Endometrial microvascular endothelial cells (primary cell): ENCODE results near the gene XPR1. TPM values are rescaled to one million over a fixed set of nuclear protein-coding genes. Genes with fewer than 3 reads are reported as not detected.

Experiments
- in situ Hi-C: cut with HindIII; loops from 2 replicates; pipeline ENCODE4 v1.10.0; 2017; ENCODE audit warnings: low sequenced_read_pairs, low pct_unique_long_range_greater_than_20kb; ENCODE audit errors: inconsistent ontology term
- total RNA-seq: library from RNA; depleted of rRNA; stranded (reverse); fragments of >200 nt; gene quantifications from one replicate; pipeline ENCODE4 v1.2.3, GENCODE V29; 2015; ENCODE audit errors: inconsistent ontology term

The XPR1 gene
- total RNA-seq, 1 donor from 2014 or later, result 25.2 TPM

- in situ Hi-C loops, result no loop called here
These were observed 297.6 kb downstream of the XPR1 start for GRCh38 chr1:180929389-180929788.

- in situ Hi-C loops, result no loop called here
These were observed 298.9 kb downstream of the XPR1 start for GRCh38 chr1:180930687-180931086.

GRCh38 chr1:180931529-180931928 is 299.7 kb downstream of the XPR1 start:
- in situ Hi-C loops, result no loop called here

- in situ Hi-C loops, result no loop called here
These were observed 300.6 kb downstream of the XPR1 start for GRCh38 chr1:180932378-180932777.

- in situ Hi-C loops, result no loop called here
These were observed 301.3 kb downstream of the XPR1 start for GRCh38 chr1:180933141-180933540.

- in situ Hi-C loops, result no loop called here
These were observed 302.7 kb downstream of the XPR1 start for GRCh38 chr1:180934563-180934962.

- in situ Hi-C loops, result no loop called here
These were observed 303.7 kb downstream of the XPR1 start for GRCh38 chr1:180935326-180936109.

- in situ Hi-C loops, result no loop called here
These were observed 304.5 kb downstream of the XPR1 start for GRCh38 chr1:180936110-180937011.

GRCh38 chr1:180937012-180937372 is 305.2 kb downstream of the XPR1 start:
- in situ Hi-C loops, result no loop called here

- in situ Hi-C loops, result no loop called here
These were observed 305.9 kb downstream of the XPR1 start for GRCh38 chr1:180937624-180938225.

GRCh38 chr1:180939073-180939710 is 307.4 kb downstream of the XPR1 start:
- in situ Hi-C loops, result no loop called here

- in situ Hi-C loops, result no loop called here
These were observed 307.9 kb downstream of the XPR1 start for GRCh38 chr1:180939711-180940103.

Other genes with a start within 250 kb of the XPR1 start
- 64.3 TPM for gene ACBD6, start 129.4 kb upstream of the XPR1 start, total RNA-seq
- gene OVAAL, start 73.1 kb upstream of the XPR1 start, total RNA-seq, result not detected